ENCODE results near the gene ACTL10. TPM values are rescaled to one million over a fixed set of nuclear protein-coding genes. Genes with fewer than 3 reads are reported as not detected.

Gene ACTL10
- total and polyA plus RNA-seq, 2 of the 13 experiments (the other 11 are each of a cell fraction or from before 2014, with no cell fraction given), result not detected

- no peak for TF ChIP-seq AHDC1 (CRISPR knock-in tag; IDR thresholded peaks at IDR 0.05; ENCODE audit: borderline replicate concordance)
- no peak for TF ChIP-seq ASH2L (IDR thresholded peaks at IDR 0.05; ENCODE audit: insufficient read length, low read depth, low read length)
- no peak; the same call in 1 of the 2 replicates for TF ChIP-seq NRL (CRISPR knock-in tag; IDR thresholded peaks at IDR 0.05; ENCODE audit: borderline replicate concordance)
- peak; percentile 63 for TF ChIP-seq SOX5 (CRISPR knock-in tag; IDR thresholded peaks at IDR 0.05; ENCODE audit: borderline replicate concordance)
- no peak; the same call in 1 of the 2 replicates for TF ChIP-seq ZNF746 (CRISPR knock-in tag; IDR thresholded peaks at IDR 0.05)
- no peak for TF ChIP-seq SNAPC4 (CRISPR knock-in tag; IDR thresholded peaks at IDR 0.05)
- no peak for TF ChIP-seq CENPX (CRISPR knock-in tag; IDR thresholded peaks at IDR 0.05)
- peak; percentile 84; the same call in 1 of the 2 replicates for TF ChIP-seq HOXA5 (CRISPR knock-in tag; IDR thresholded peaks at IDR 0.05)
- TF ChIP-seq MYNN (CRISPR knock-in tag; IDR thresholded peaks at IDR 0.05; ENCODE audit: low read depth), result peak; percentile 80; the same call in 1 of the 2 replicates
- TF ChIP-seq MYC (CRISPR knock-in tag; IDR thresholded peaks at IDR 0.05; ENCODE audit: borderline replicate concordance), result peak; percentile 72; the same call in 1 of the 2 replicates
- TF ChIP-seq ZNF768 (CRISPR knock-in tag; IDR thresholded peaks at IDR 0.05), result peak; percentile 64; the same call in 1 of the 2 replicates
- no peak for TF ChIP-seq ETS1 (CRISPR knock-in tag; IDR thresholded peaks at IDR 0.05)
- TF ChIP-seq ZNF598 (CRISPR knock-in tag; IDR thresholded peaks at IDR 0.05; ENCODE audit: borderline replicate concordance), result peak; percentile 50; the same call in 1 of the 2 replicates
- peak; percentile 99 for TF ChIP-seq ARNT2 (CRISPR knock-in tag; IDR thresholded peaks at IDR 0.05; ENCODE audit: low read depth)
- peak; percentile 29 for TF ChIP-seq IKZF4 (CRISPR knock-in tag; IDR thresholded peaks at IDR 0.05; ENCODE audit: borderline replicate concordance, low read depth, not compliant biosample characterization)
These were observed 19.6 kb downstream of the ACTL10 start, which contains the start of gene E2F1 (continued) for GRCh38 chr20:33686100-33686983.
